ENCODE results near the gene NLRC3.

- TF ChIP-seq CTCF (IDR thresholded peaks at IDR 0.05; ENCODE audit: low read depth, low read length, missing input control) (no peak), ZBTB33 (IDR thresholded peaks at IDR 0.05) (no peak), ATF3 (IDR thresholded peaks at IDR 0.05) (no peak), REST (IDR thresholded peaks at IDR 0.05) (no peak), GABPA (IDR thresholded peaks at IDR 0.05 in 1 of 2, conservative IDR thresholded peaks at IDR 0.05 in 1 of 2) (no peak), RAD21 (IDR thresholded peaks at IDR 0.05) (no peak), JUND (IDR thresholded peaks at IDR 0.05) (no peak), TAF1 (conservative IDR thresholded peaks at IDR 0.05) (no peak)
These were observed 61.3 kb downstream of the NLRC3 start for GRCh38 chr16:3515897-3516296.
